GM23338 (cell line): ENCODE data around the gene ALDH1A2. TPM values are rescaled to one million over a fixed set of nuclear protein-coding genes. Genes with fewer than 3 reads are reported as not detected.

Experiments used
- ATAC-seq: fragments of 200-7000 bp; cut with Tn5 transposase; 3 replicates; pipeline ENCODE4 v1.9.1; 2020
- DNase-seq: peaks from one replicate; pipeline ENCODE4 v3.0.0-alpha.2; 2015; ENCODE audit warnings: low spot score
- H2AFZ ChIP-seq: fragments of 200-600 bp; sonication (generic); 2 replicates; pipeline ENCODE4 v1.8.0; 2016; ENCODE audit warnings: antibody characterized with exemption, mild to moderate bottlenecking, moderate library complexity
- H3F3A ChIP-seq: fragments of 200-600 bp; sonication (generic); replicated peaks from 2 replicates; pipeline ENCODE4 v1.8.0; 2017; ENCODE audit warnings: antibody characterized with exemption, mixed run types, low read depth
- H3K27ac ChIP-seq: fragments of 200-600 bp; sonication (generic); 2 replicates; pipeline ENCODE4 v1.6.1; 2016; ENCODE audit warnings: low read depth
- H3K27me3 ChIP-seq: fragments of 200-600 bp; sonication (generic); 2 replicates; pipeline ENCODE4 v1.8.0; 2016; ENCODE audit warnings: mild to moderate bottlenecking, mixed run types, moderate library complexity; ENCODE audit not compliant: insufficient read depth
- H3K36me3 ChIP-seq: fragments of 200-600 bp; sonication (generic); 2 replicates; pipeline ENCODE4 v1.8.0; 2016; ENCODE audit warnings: mild to moderate bottlenecking; ENCODE audit not compliant: insufficient read depth
- H3K4me1 ChIP-seq: fragments of 200-600 bp; sonication (generic); 2 replicates; pipeline ENCODE4 v1.8.0; 2016; ENCODE audit warnings: mild to moderate bottlenecking, moderate library complexity; ENCODE audit not compliant: insufficient read depth
- H3K4me2 ChIP-seq: fragments of 200-600 bp; sonication (generic); 2 replicates; pipeline ENCODE4 v1.7.1; 2017; ENCODE audit warnings: mixed run types
- H3K4me3 ChIP-seq: fragments of 200-600 bp; sonication (generic); 2 replicates; pipeline ENCODE4 v1.6.1; 2016; ENCODE audit warnings: mixed run types
- H3K79me2 ChIP-seq: fragments of 200-600 bp; sonication (generic); replicated peaks from 2 replicates; pipeline ENCODE4 v1.8.0; 2017; ENCODE audit warnings: mild to moderate bottlenecking; ENCODE audit not compliant: insufficient read depth
- H3K9me2 ChIP-seq: fragments of 200-600 bp; sonication (generic); 2 replicates; pipeline ENCODE4 v1.8.0; 2017; ENCODE audit not compliant: insufficient read depth
- H4K20me1 ChIP-seq: fragments of 200-600 bp; sonication (generic); replicated peaks from 2 replicates; pipeline ENCODE4 v1.8.0; 2017; ENCODE audit warnings: mild to moderate bottlenecking; ENCODE audit not compliant: insufficient read depth
- H3K27ac Mint-ChIP-seq: 2 replicates; pipeline ENCODE4 v1.8.0; 2020; ENCODE audit warnings: inconsistent platforms, mild to moderate bottlenecking, moderate library complexity, mixed read lengths
- H3K27me3 Mint-ChIP-seq: 3 replicates; pipeline ENCODE4 v1.8.0; 2022; ENCODE audit warnings: low read depth, mild to moderate bottlenecking, moderate library complexity, mixed read lengths, inconsistent platforms; ENCODE audit not compliant: insufficient read depth, poor library complexity
- H3K36me3 Mint-ChIP-seq: 3 replicates; pipeline ENCODE4 v1.8.0; 2021; ENCODE audit warnings: low read depth, mild to moderate bottlenecking, inconsistent platforms, moderate library complexity, mixed read lengths
- H3K4me1 Mint-ChIP-seq: 3 replicates; pipeline ENCODE4 v1.8.0; 2020; ENCODE audit warnings: mild to moderate bottlenecking, inconsistent platforms, mixed read lengths
- H3K4me3 Mint-ChIP-seq: 3 replicates; pipeline ENCODE4 v1.8.0; 2021; ENCODE audit warnings: moderate library complexity, mild to moderate bottlenecking, inconsistent platforms, mixed read lengths
- H3K9me3 Mint-ChIP-seq: 3 replicates; pipeline ENCODE4 v1.8.0; 2020; ENCODE audit warnings: moderate library complexity, mild to moderate bottlenecking, inconsistent platforms, mixed read lengths
- CREB1 ChIP-seq: fragments of 250-450 bp; sonication (Bioruptor Pico); IDR thresholded peaks from 2 replicates; pipeline ENCODE4 v1.5.0; 2020; ENCODE audit warnings: low read depth, mild to moderate bottlenecking, moderate library complexity
- EZH2phosphoT487 ChIP-seq: fragments of 200-600 bp; sonication (generic); IDR thresholded peaks from one replicate; pipeline ENCODE4 v1.8.1; 2018; ENCODE audit warnings: antibody characterized with exemption; ENCODE audit not compliant: unreplicated experiment
- POLR2AphosphoS5 ChIP-seq: IDR thresholded peaks from 2 replicates; pipeline ENCODE4 v1.6.1; 2016; ENCODE audit warnings: antibody characterized with exemption, low read depth
- STAT1 ChIP-seq: IDR thresholded peaks from one replicate; pipeline ENCODE4 v1.6.1; 2016; ENCODE audit warnings: antibody characterized with exemption; ENCODE audit not compliant: unreplicated experiment
- ZNF114 ChIP-seq: fragments of 250-450 bp; sonication (Bioruptor Pico); IDR thresholded peaks from 2 replicates; pipeline ENCODE4 v1.5.0; 2020; ENCODE audit warnings: mild to moderate bottlenecking, moderate library complexity
- ZNF331 ChIP-seq: fragments of 250-450 bp; sonication (Bioruptor Pico); IDR thresholded peaks from 2 replicates; pipeline ENCODE4 v1.5.0; 2020; ENCODE audit warnings: low read depth, mild to moderate bottlenecking, moderate library complexity
- polyA plus RNA-seq: library from polyadenylated mRNA; unstranded; fragments of >200 nt; fragmentation: Nextera tagmentation; extraction: Ambion mirVana; gene quantifications from 2 replicates; pipeline ENCODE4 v1.2.1, GENCODE V29; 2016
- total RNA-seq: library from RNA; depleted of rRNA; stranded (reverse); fragments of >200 nt; shearing (Covaris generic); gene quantifications from 2 replicates; pipeline ENCODE4 v1.2.3, GENCODE V29; 2014
- TF ChIP-seq, protein P1 (sequence below): fragments of 250-450 bp; sonication (Bioruptor Pico); IDR thresholded peaks from 2 replicates; pipeline ENCODE4 v1.5.0; 2020; ENCODE audit warnings: mild to moderate bottlenecking, moderate library complexity
- TF ChIP-seq, protein P2 (sequence below), 2 experiments: fragments of 200-600 bp in 1 of 2; sonication (generic) in 1 of 2; conservative IDR thresholded peaks; 2 replicates each; pipeline versions ENCODE4 v1.5.1 to v1.6.1; 2016 to 2017; ENCODE audit warnings: antibody characterized with exemption in 2 of 2, low read depth in 2 of 2, mild to moderate bottlenecking in 2 of 2, moderate library complexity in 1 of 2
- TF ChIP-seq, protein P3 (sequence below): IDR thresholded peaks from 2 replicates; pipeline ENCODE4 v1.6.1; 2016; ENCODE audit warnings: antibody characterized with exemption
- TF ChIP-seq, protein P4 (sequence below): IDR thresholded peaks from one replicate; pipeline ENCODE4 v1.6.1; 2018; ENCODE audit warnings: antibody characterized with exemption; ENCODE audit not compliant: unreplicated experiment

The ALDH1A2 gene
- total and polyA plus RNA-seq, 2 experiments from 2014 or later: 0.80 TPM; not detected in 1

DNA sequence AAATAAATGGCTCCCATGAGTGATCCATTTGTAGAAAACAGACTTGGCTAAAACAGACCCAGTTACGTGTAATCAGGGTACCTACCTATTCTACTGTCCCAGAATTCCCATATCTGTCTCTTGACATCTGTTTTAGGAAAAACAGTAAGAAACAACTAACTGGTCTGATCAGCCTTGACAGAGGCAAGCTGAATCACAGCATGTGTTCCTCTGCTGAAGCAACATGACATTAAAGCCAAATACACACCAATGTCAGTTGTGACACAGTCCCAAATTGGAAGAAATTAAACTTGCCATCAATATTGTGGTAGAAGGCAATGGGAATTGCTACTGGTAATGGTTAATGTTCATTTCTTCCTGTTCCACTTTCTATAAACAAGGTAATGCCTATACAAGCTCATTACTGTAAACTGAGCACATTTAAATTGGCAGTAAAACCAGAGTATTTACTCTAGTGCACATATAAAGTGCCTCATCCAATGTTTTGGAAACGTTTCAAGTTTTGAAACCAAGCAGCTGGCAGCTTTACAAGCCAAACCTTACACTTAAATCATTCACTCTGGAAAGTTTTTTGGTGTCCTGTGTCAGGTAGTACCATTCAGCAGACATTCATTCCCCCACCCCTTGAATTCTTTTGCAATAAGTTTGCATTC, 27.0 kb downstream of the ALDH1A2 start (continued):
- TF ChIP-seq, protein P1, sequence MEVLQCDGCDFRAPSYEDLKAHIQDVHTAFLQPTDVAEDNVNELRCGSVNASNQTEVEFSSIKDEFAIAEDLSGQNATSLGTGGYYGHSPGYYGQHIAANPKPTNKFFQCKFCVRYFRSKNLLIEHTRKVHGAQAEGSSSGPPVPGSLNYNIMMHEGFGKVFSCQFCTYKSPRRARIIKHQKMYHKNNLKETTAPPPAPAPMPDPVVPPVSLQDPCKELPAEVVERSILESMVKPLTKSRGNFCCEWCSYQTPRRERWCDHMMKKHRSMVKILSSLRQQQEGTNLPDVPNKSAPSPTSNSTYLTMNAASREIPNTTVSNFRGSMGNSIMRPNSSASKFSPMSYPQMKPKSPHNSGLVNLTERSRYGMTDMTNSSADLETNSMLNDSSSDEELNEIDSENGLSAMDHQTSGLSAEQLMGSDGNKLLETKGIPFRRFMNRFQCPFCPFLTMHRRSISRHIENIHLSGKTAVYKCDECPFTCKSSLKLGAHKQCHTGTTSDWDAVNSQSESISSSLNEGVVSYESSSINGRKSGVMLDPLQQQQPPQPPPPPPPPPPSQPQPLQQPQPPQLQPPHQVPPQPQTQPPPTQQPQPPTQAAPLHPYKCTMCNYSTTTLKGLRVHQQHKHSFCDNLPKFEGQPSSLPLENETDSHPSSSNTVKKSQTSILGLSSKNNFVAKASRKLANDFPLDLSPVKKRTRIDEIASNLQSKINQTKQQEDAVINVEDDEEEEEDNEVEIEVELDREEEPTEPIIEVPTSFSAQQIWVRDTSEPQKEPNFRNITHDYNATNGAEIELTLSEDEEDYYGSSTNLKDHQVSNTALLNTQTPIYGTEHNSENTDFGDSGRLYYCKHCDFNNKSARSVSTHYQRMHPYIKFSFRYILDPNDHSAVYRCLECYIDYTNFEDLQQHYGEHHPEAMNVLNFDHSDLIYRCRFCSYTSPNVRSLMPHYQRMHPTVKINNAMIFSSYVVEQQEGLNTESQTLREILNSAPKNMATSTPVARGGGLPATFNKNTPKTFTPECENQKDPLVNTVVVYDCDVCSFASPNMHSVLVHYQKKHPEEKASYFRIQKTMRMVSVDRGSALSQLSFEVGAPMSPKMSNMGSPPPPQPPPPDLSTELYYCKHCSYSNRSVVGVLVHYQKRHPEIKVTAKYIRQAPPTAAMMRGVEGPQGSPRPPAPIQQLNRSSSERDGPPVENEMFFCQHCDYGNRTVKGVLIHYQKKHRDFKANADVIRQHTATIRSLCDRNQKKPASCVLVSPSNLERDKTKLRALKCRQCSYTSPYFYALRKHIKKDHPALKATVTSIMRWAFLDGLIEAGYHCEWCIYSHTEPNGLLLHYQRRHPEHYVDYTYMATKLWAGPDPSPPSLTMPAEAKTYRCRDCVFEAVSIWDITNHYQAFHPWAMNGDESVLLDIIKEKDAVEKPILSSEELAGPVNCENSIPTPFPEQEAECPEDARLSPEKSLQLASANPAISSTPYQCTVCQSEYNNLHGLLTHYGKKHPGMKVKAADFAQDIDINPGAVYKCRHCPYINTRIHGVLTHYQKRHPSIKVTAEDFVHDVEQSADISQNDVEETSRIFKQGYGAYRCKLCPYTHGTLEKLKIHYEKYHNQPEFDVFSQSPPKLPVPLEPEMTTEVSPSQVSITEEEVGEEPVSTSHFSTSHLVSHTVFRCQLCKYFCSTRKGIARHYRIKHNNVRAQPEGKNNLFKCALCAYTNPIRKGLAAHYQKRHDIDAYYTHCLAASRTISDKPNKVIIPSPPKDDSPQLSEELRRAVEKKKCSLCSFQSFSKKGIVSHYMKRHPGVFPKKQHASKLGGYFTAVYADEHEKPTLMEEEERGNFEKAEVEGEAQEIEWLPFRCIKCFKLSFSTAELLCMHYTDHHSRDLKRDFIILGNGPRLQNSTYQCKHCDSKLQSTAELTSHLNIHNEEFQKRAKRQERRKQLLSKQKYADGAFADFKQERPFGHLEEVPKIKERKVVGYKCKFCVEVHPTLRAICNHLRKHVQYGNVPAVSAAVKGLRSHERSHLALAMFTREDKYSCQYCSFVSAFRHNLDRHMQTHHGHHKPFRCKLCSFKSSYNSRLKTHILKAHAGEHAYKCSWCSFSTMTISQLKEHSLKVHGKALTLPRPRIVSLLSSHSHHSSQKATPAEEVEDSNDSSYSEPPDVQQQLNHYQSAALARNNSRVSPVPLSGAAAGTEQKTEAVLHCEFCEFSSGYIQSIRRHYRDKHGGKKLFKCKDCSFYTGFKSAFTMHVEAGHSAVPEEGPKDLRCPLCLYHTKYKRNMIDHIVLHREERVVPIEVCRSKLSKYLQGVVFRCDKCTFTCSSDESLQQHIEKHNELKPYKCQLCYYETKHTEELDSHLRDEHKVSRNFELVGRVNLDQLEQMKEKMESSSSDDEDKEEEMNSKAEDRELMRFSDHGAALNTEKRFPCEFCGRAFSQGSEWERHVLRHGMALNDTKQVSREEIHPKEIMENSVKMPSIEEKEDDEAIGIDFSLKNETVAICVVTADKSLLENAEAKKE (CRISPR knock-in tag): no peak
- TF ChIP-seq STAT1: no peak
- TF ChIP-seq EZH2phosphoT487: no peak

DNA sequence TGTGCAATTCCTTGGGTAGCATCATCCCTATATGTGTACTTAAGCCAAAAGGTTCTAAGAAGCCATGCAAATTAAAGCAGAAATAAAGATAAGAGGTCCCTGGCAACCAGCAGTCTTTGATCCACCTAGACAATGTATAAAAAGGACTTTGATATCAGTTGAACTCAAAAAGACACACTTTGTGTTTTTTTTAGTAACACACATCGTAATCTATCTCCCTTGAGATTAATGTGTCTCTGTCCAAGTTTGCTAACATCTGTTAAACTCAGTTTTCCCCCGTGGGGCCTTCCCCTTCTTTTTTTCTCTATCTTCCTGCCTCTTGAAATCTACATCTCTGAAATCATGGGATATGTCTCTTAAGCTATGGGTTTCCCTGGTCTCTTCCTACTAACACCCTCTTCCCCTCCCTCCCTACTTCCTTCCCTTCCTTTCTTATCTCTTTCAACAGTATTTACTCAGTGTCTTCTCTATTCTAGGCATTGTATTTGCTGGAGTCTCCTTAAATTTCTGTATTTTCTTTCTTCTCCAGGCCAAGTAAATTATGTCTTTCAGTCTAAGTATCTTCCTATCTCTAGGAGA, 27.7 kb downstream of the ALDH1A2 start:
- Histone ChIP-seq H3K4me2 (no peak overlapping the region), H3K9me2 (no peaks in the 10 kb centered on the region), H3K4me1 (peaks cover 9% of the 10 kb centered on the region), H3K36me3 (no peaks in the 10 kb centered on the region), H4K20me1 (no peaks in the 10 kb centered on the region), H3K27ac (no peak overlapping the region), H3K4me3 (no peak overlapping the region), H2AFZ (no peak overlapping the region), H3K79me2 (no peaks in the 10 kb centered on the region), H3F3A (no peaks in the 10 kb centered on the region), H3K27me3 (no peaks in the 10 kb centered on the region)
- Mint-ChIP-seq H3K4me1 (peaks cover 14% of the 10 kb centered on the region), H3K36me3 (no peaks in the 10 kb centered on the region), H3K4me3 (no peak overlapping the region), H3K9me3 (no peaks in the 10 kb centered on the region), H3K27me3 (no peaks in the 10 kb centered on the region), H3K27ac (no peak overlapping the region)
- no peak for DNase-seq
- ATAC-seq: no peak
- TF ChIP-seq CREB1 (no peak), STAT1 (no peak), POLR2AphosphoS5 (no peak), ZNF114 (CRISPR knock-in tag) (no peak), ZNF331 (CRISPR knock-in tag) (no peak)
- TF ChIP-seq, protein P2, sequence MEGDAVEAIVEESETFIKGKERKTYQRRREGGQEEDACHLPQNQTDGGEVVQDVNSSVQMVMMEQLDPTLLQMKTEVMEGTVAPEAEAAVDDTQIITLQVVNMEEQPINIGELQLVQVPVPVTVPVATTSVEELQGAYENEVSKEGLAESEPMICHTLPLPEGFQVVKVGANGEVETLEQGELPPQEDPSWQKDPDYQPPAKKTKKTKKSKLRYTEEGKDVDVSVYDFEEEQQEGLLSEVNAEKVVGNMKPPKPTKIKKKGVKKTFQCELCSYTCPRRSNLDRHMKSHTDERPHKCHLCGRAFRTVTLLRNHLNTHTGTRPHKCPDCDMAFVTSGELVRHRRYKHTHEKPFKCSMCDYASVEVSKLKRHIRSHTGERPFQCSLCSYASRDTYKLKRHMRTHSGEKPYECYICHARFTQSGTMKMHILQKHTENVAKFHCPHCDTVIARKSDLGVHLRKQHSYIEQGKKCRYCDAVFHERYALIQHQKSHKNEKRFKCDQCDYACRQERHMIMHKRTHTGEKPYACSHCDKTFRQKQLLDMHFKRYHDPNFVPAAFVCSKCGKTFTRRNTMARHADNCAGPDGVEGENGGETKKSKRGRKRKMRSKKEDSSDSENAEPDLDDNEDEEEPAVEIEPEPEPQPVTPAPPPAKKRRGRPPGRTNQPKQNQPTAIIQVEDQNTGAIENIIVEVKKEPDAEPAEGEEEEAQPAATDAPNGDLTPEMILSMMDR (conservative IDR thresholded peaks at IDR 0.05; ENCODE audit: low read depth in 2 of 2): no peak
- TF ChIP-seq, protein P3, sequence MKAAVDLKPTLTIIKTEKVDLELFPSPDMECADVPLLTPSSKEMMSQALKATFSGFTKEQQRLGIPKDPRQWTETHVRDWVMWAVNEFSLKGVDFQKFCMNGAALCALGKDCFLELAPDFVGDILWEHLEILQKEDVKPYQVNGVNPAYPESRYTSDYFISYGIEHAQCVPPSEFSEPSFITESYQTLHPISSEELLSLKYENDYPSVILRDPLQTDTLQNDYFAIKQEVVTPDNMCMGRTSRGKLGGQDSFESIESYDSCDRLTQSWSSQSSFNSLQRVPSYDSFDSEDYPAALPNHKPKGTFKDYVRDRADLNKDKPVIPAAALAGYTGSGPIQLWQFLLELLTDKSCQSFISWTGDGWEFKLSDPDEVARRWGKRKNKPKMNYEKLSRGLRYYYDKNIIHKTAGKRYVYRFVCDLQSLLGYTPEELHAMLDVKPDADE: no peak
- TF ChIP-seq, protein P4, sequence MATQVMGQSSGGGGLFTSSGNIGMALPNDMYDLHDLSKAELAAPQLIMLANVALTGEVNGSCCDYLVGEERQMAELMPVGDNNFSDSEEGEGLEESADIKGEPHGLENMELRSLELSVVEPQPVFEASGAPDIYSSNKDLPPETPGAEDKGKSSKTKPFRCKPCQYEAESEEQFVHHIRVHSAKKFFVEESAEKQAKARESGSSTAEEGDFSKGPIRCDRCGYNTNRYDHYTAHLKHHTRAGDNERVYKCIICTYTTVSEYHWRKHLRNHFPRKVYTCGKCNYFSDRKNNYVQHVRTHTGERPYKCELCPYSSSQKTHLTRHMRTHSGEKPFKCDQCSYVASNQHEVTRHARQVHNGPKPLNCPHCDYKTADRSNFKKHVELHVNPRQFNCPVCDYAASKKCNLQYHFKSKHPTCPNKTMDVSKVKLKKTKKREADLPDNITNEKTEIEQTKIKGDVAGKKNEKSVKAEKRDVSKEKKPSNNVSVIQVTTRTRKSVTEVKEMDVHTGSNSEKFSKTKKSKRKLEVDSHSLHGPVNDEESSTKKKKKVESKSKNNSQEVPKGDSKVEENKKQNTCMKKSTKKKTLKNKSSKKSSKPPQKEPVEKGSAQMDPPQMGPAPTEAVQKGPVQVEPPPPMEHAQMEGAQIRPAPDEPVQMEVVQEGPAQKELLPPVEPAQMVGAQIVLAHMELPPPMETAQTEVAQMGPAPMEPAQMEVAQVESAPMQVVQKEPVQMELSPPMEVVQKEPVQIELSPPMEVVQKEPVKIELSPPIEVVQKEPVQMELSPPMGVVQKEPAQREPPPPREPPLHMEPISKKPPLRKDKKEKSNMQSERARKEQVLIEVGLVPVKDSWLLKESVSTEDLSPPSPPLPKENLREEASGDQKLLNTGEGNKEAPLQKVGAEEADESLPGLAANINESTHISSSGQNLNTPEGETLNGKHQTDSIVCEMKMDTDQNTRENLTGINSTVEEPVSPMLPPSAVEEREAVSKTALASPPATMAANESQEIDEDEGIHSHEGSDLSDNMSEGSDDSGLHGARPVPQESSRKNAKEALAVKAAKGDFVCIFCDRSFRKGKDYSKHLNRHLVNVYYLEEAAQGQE: no peak
